IMR-90 (cell line): ENCODE data around the gene NAA35. TPM values are rescaled to one million over a fixed set of nuclear protein-coding genes. Genes with fewer than 3 reads are reported as not detected.

ENCODE experiments used
- ATAC-seq: fragments of 200-7000 bp; cut with Tn5 transposase; 2 replicates; pipeline ENCODE4 v1.9.1; 2020; ENCODE audit warnings: low read depth, mild to moderate bottlenecking, moderate library complexity
- BruUV-seq: library from RNA; stranded (reverse); fragments of 400-500 nt; replicated peaks from 2 replicates; lab custom pipeline; 2021; lab: Mats Ljungman, UMichigan
- CTCF ChIA-PET: fragments of 300-600 bp; formaldehyde crosslinking; extraction: SDS; loops from one replicate; lab custom pipeline; 2021; ENCODE audit warnings: antibody characterized with exemption; lab: Yijun Ruan, JAX
- POLR2A ChIA-PET: fragments of 300-600 bp; sonication (Branson Sonifier 250); formaldehyde crosslinking; loops from one replicate; lab custom pipeline; 2022; ENCODE audit warnings: antibody characterized with exemption; ENCODE audit not compliant: unreplicated experiment; lab: Charles Lee
- DNase-seq: peaks from one replicate; pipeline ENCODE4 v3.0.0; 2013
- H2AFZ ChIP-seq: replicated peaks from 2 replicates; pipeline ENCODE3; 2013; ENCODE audit warnings: low read length, mild to moderate bottlenecking; ENCODE audit not compliant: poor library complexity
- H2AK5ac ChIP-seq: 2 replicates; pipeline ENCODE4 v1.6.1; 2013; ENCODE audit warnings: low read depth, low read length, inconsistent platforms
- H2AK9ac ChIP-seq: replicated peaks from 2 replicates; pipeline ENCODE3; 2013; ENCODE audit warnings: mild to moderate bottlenecking, low read depth, low read length, moderate library complexity; ENCODE audit not compliant: poor library complexity
- H2BK120ac ChIP-seq: 2 replicates; pipeline ENCODE4 v1.6.1; 2013; ENCODE audit warnings: low read depth, low read length, inconsistent platforms
- H2BK15ac ChIP-seq: 3 replicates; pipeline ENCODE4 v1.6.1; 2013; ENCODE audit warnings: low read depth, low read length, inconsistent platforms
- H2BK20ac ChIP-seq: 2 replicates; pipeline ENCODE4 v1.6.1; 2013; ENCODE audit warnings: low read depth, mild to moderate bottlenecking, inconsistent platforms, low read length, moderate library complexity
- H2BK5ac ChIP-seq: 2 replicates; pipeline ENCODE4 v1.6.1; 2013; ENCODE audit warnings: mild to moderate bottlenecking, low read depth, low read length, inconsistent platforms; ENCODE audit not compliant: poor library complexity, severe bottlenecking
- H3K14ac ChIP-seq: replicated peaks from 2 replicates; pipeline ENCODE4 v1.6.1; 2013; ENCODE audit warnings: low read depth, low read length, inconsistent platforms
- H3K18ac ChIP-seq: 2 replicates; pipeline ENCODE4 v1.6.1; 2013; ENCODE audit warnings: low read depth, low read length, control low read depth
- H3K23ac ChIP-seq: 2 replicates; pipeline ENCODE4 v1.6.1; 2013; ENCODE audit warnings: low read depth, low read length, inconsistent platforms
- H3K27ac ChIP-seq: 2 replicates; pipeline ENCODE4 v1.5.1; 2013; ENCODE audit warnings: mild to moderate bottlenecking, control low read depth, low read length; ENCODE audit not compliant: insufficient read depth
- H3K27me3 ChIP-seq: 2 replicates; pipeline ENCODE4 v1.6.1; 2013; ENCODE audit warnings: low read length; ENCODE audit not compliant: control insufficient read depth, insufficient read depth
- H3K36me3 ChIP-seq: 2 replicates; pipeline ENCODE4 v1.6.1; 2013; ENCODE audit warnings: low read length, mixed read lengths; ENCODE audit not compliant: control insufficient read depth, insufficient read depth
- H3K4ac ChIP-seq: 2 replicates; pipeline ENCODE4 v1.6.1; 2013; ENCODE audit warnings: low read depth, low read length, inconsistent platforms
- H3K4me1 ChIP-seq: 2 replicates; pipeline ENCODE4 v1.6.1; 2013; ENCODE audit warnings: low read length, mixed read lengths; ENCODE audit not compliant: control insufficient read depth, insufficient read depth
- H3K4me2 ChIP-seq: 2 replicates; pipeline ENCODE4 v1.6.1; 2013; ENCODE audit warnings: low read depth, mild to moderate bottlenecking, control low read depth, low read length, moderate library complexity
- H3K4me3 ChIP-seq: 2 replicates; pipeline ENCODE4 v1.5.1; 2013; ENCODE audit warnings: low read depth, mild to moderate bottlenecking, control low read depth, low read length, moderate library complexity; ENCODE audit not compliant: insufficient read depth
- H3K56ac ChIP-seq: 2 replicates; pipeline ENCODE4 v1.6.1; 2013; ENCODE audit warnings: low read length, inconsistent platforms; ENCODE audit not compliant: insufficient read depth; ENCODE audit errors: extremely low read depth
- H3K79me1 ChIP-seq, 2 experiments: 2 replicates each; pipeline ENCODE4 v1.6.1; 2013; ENCODE audit warnings: low read length in 2 of 2, inconsistent platforms in 1 of 2, low read depth in 1 of 2
- H3K9ac ChIP-seq: 2 replicates; pipeline ENCODE4 v1.6.1; 2013; ENCODE audit warnings: low read depth, low read length, control low read depth
- H3K9me1 ChIP-seq: 2 replicates; pipeline ENCODE4 v1.6.1; 2013; ENCODE audit warnings: low read length, inconsistent platforms; ENCODE audit not compliant: insufficient read depth
- H3K9me3 ChIP-seq: 2 replicates; pipeline ENCODE4 v1.6.1; 2013; ENCODE audit warnings: low read length; ENCODE audit not compliant: control insufficient read depth, insufficient read depth
- H4K20me1 ChIP-seq: 2 replicates; pipeline ENCODE4 v1.6.1; 2013; ENCODE audit warnings: low read length, inconsistent platforms; ENCODE audit not compliant: insufficient read depth
- H4K5ac ChIP-seq: 2 replicates; pipeline ENCODE4 v1.6.1; 2013; ENCODE audit warnings: mild to moderate bottlenecking, low read depth, low read length, control low read depth
- H4K8ac ChIP-seq, 2 experiments: 2 replicates each; pipeline ENCODE4 v1.6.1; 2013; ENCODE audit warnings: low read depth in 2 of 2, low read length in 2 of 2, control low read depth in 1 of 2, inconsistent platforms in 1 of 2
- H4K91ac ChIP-seq: 2 replicates; pipeline ENCODE4 v1.6.1; 2013; ENCODE audit warnings: low read depth, low read length, inconsistent platforms; ENCODE audit not compliant: insufficient read depth
- BHLHE40 ChIP-seq: fragments of 150-350 bp; IDR thresholded peaks from 2 replicates; pipeline ENCODE4 v1.6.1; 2016; ENCODE audit warnings: mild to moderate bottlenecking, low read depth, low read length
- CEBPB ChIP-seq: IDR thresholded peaks from 2 replicates; pipeline ENCODE4 v1.6.1; 2012; ENCODE audit warnings: low read depth, low read length, improper control_type of control experiment
- CHD1 ChIP-seq: IDR thresholded peaks from 2 replicates; pipeline ENCODE4 v1.6.1; 2012; ENCODE audit warnings: low read depth, low read length, improper control_type of control experiment
- FOS ChIP-seq: fragments of 150-350 bp; IDR thresholded peaks from 2 replicates; pipeline ENCODE4 v1.6.1; 2016; ENCODE audit warnings: low read depth, low read length
- MAFK ChIP-seq: IDR thresholded peaks from 2 replicates; pipeline ENCODE4 v1.6.1; 2012; ENCODE audit warnings: low read depth, low read length, improper control_type of control experiment
- NFE2L2 ChIP-seq: fragments of 150-350 bp; IDR thresholded peaks from 2 replicates; pipeline ENCODE4 v1.6.1; 2016; ENCODE audit warnings: low read depth, mild to moderate bottlenecking, low read length
- RAD21 ChIP-seq: IDR thresholded peaks from 2 replicates; pipeline ENCODE4 v1.6.1; 2012; ENCODE audit warnings: low read length, improper control_type of control experiment
- RFX5 ChIP-seq: IDR thresholded peaks from 2 replicates; pipeline ENCODE4 v1.8.0; 2012; ENCODE audit warnings: low read depth, mild to moderate bottlenecking, low read length, moderate library complexity
- WGBS, 2 experiments: methylation state at CpG; one replicate each; pipeline versions ENCODE4 v1.1.5 to v1.1.7; 2013; ENCODE audit warnings: missing lambda C conversion rate in 2 of 2; ENCODE audit not compliant: insufficient read length in 1 of 2; ENCODE audit errors: extremely low coverage in 2 of 2; 5-methylcytosine and 5-hydroxymethylcytosine counted together
- dilution Hi-C: fragments of 300-500 bp; cut with HindIII; formaldehyde crosslinking; loops from one replicate; pipeline ENCODE4 v1.14.3; 2018; ENCODE audit warnings: low sequenced_read_pairs; ENCODE audit not compliant: unreplicated experiment
- in situ Hi-C: fragments of 300-500 bp; cut with MboI; formaldehyde crosslinking; loops from 3 replicates; pipeline ENCODE4 v1.14.3; 2019; ENCODE audit warnings: low sequenced_read_pairs, inconsistent platforms, mixed read lengths
- intact Hi-C: fragments of 100-400 bp; cut with micrococcal nuclease; formaldehyde crosslinking; loops from 2 replicates; pipeline ENCODE4 v1.10.0; 2022
- polyA plus RNA-seq, 3 experiments: library from polyadenylated mRNA; depleted of rRNA; stranded (reverse); fragments of >200 nt; gene quantifications; 2 replicates each; pipeline ENCODE4 v1.2.3, GENCODE V29; 2012; ENCODE audit warnings: low replicate concordance in 1 of 3
- total RNA-seq: library from RNA; depleted of rRNA; stranded (reverse); fragments of >200 nt; gene quantifications from 2 replicates; pipeline ENCODE4 v1.2.3, GENCODE V29; 2012
- TF ChIP-seq, protein P1 (sequence below): fragments of 150-350 bp; IDR thresholded peaks from 2 replicates; pipeline ENCODE4 v1.6.1; 2017; ENCODE audit warnings: mild to moderate bottlenecking, antibody characterized with exemption, low read length, low read depth
- TF ChIP-seq, protein P2 (sequence below): fragments of 150-350 bp; IDR thresholded peaks from 2 replicates; pipeline ENCODE4 v1.6.1; 2016; ENCODE audit warnings: low read depth, mild to moderate bottlenecking, low read length, moderate library complexity, borderline replicate concordance

NAA35 gene
- total and polyA plus RNA-seq, 2 of the 4 experiments (the other 2 are of a cell fraction): 13.1 to 16.5 TPM

DNA sequence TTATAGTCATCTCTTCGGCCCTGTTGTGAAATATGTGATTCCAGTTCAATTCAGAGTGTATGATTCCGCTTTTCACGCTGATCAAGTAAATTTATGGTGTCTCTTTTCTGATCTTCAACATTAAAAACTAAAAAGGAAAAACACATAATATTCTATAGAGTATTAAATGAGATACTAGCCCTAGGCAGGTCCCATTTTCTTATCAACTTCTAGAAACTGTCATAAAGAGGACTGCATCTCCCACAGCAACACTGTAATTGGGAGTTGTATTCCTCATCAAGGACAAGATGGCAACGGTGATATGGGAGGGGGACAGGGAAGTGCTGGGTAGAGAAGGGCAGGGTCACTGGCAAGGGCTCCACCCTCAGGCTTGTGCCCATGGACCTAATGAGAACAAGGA lies 86.8 kb downstream of the NAA35 start:
- no peak overlapping the region for H3K9ac ChIP-seq
- no peaks in the 10 kb centered on the region for H3K4me1 ChIP-seq
- ChIA-PET POLR2A (no interaction called here), CTCF (no interaction called here)
- intact Hi-C loops: no loop called here
- H3K4me2 ChIP-seq: no peak overlapping the region
- in situ Hi-C loops: no loop called here
- no peak overlapping the region for H4K5ac ChIP-seq
- H4K91ac ChIP-seq: no peak overlapping the region
- no peak overlapping the region for H3K4me3 ChIP-seq
- H4K8ac ChIP-seq: no peak overlapping the region
- no peak for DNase-seq
- H3K18ac ChIP-seq: no peak overlapping the region
- no peaks in the 10 kb centered on the region for H4K20me1 ChIP-seq
- H2BK20ac ChIP-seq: no peak overlapping the region
- dilution Hi-C loops: no loop called here
- no peak overlapping the region for H2AFZ ChIP-seq
- no TSS peak for BruUV-seq
- no peaks in the 10 kb centered on the region for H3K79me1 ChIP-seq
- H2BK15ac ChIP-seq: no peak overlapping the region
- H2BK5ac ChIP-seq: no peak overlapping the region
- no peaks in the 10 kb centered on the region for H3K9me3 ChIP-seq
- no peak overlapping the region for H2AK9ac ChIP-seq
- no peak overlapping the region for H2AK5ac ChIP-seq
- H3K9me1 ChIP-seq: no peaks in the 10 kb centered on the region; the same call in 1 of the 2 replicates
- H3K23ac ChIP-seq: no peak overlapping the region
- H2BK120ac ChIP-seq: no peak overlapping the region
- peaks cover 31% of the 10 kb centered on the region for H3K36me3 ChIP-seq
- no peak overlapping the region for H3K4ac ChIP-seq
- H3K14ac ChIP-seq: no peak overlapping the region
- ATAC-seq: no peak
- no peaks in the 10 kb centered on the region for H3K27me3 ChIP-seq
- WGBS, 2 experiments: no CpG with 5 or more reads among the region's 4 CpGs
- H3K56ac ChIP-seq: no peak overlapping the region
- TF ChIP-seq, protein P1, sequence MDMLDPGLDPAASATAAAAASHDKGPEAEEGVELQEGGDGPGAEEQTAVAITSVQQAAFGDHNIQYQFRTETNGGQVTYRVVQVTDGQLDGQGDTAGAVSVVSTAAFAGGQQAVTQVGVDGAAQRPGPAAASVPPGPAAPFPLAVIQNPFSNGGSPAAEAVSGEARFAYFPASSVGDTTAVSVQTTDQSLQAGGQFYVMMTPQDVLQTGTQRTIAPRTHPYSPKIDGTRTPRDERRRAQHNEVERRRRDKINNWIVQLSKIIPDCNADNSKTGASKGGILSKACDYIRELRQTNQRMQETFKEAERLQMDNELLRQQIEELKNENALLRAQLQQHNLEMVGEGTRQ: no peak
- TF ChIP-seq RFX5 (no peak), FOS (no peak), RAD21 (no peak), CEBPB (no peak), NFE2L2 (no peak), BHLHE40 (no peak), MAFK (no peak), CHD1 (no peak)
- TF ChIP-seq, protein P2, sequence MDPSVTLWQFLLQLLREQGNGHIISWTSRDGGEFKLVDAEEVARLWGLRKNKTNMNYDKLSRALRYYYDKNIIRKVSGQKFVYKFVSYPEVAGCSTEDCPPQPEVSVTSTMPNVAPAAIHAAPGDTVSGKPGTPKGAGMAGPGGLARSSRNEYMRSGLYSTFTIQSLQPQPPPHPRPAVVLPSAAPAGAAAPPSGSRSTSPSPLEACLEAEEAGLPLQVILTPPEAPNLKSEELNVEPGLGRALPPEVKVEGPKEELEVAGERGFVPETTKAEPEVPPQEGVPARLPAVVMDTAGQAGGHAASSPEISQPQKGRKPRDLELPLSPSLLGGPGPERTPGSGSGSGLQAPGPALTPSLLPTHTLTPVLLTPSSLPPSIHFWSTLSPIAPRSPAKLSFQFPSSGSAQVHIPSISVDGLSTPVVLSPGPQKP: no peak
- no peak overlapping the region for H3K27ac ChIP-seq
